Naive thymus-derived CD8-positive, alpha-beta T cell (primary cell): ENCODE data around the gene NINL. TPM values are rescaled to one million over a fixed set of nuclear protein-coding genes. Genes with fewer than 3 reads are reported as not detected.

Source experiments
- ATAC-seq, 2 donors: fragments of 150-1000 bp; cut with Tn5 transposase in 1 of 2; sonication (Bioruptor Pico), chemical (Tn5 transposase) in 1 of 2; 1 replicate in 1 of 2; 2 replicates in 1 of 2; pipeline ENCODE4 v1.10.0; 2021; ENCODE audit warnings: mild to moderate bottlenecking in 2 of 2, moderate library complexity in 2 of 2
- POLR2A ChIA-PET: fragments of 350-600 bp; sonication (Branson Sonifier 250); formaldehyde crosslinking; loops from one replicate; lab custom pipeline; 2021; ENCODE audit warnings: antibody characterized with exemption; lab: Charles Lee
- DNase-seq, 10 donors: peaks; one replicate each; pipeline versions ENCODE4 v3.0.0 to v3.0.0-alpha.2; 2020 to 2022
- H3K27ac Mint-ChIP-seq, 10 donors: one replicate each; pipeline ENCODE4 v1.8.0; 2020 to 2022; ENCODE audit warnings: mild to moderate bottlenecking in 10 of 10, mixed read lengths in 10 of 10, moderate library complexity in 4 of 10, inconsistent platforms in 1 of 10
- H3K27me3 Mint-ChIP-seq, 5 donors: one replicate each; pipeline ENCODE4 v1.8.0; 2021 to 2022; ENCODE audit warnings: mixed read lengths in 5 of 5
- H3K36me3 Mint-ChIP-seq, 3 donors: one replicate each; pipeline ENCODE4 v1.8.0; 2020 to 2022; ENCODE audit warnings: mixed read lengths in 3 of 3, mild to moderate bottlenecking in 2 of 3, inconsistent platforms in 1 of 3
- H3K4me1 Mint-ChIP-seq, 4 donors: one replicate each; pipeline ENCODE4 v1.8.0; 2021 to 2022; ENCODE audit warnings: mixed read lengths in 4 of 4
- H3K4me3 Mint-ChIP-seq, 10 donors: one replicate each; pipeline ENCODE4 v1.8.0; 2020 to 2022; ENCODE audit warnings: mild to moderate bottlenecking in 10 of 10, mixed read lengths in 10 of 10, moderate library complexity in 6 of 10, inconsistent platforms in 1 of 10
- H3K9me3 Mint-ChIP-seq, 9 donors: one replicate each; pipeline ENCODE4 v1.8.0; 2020 to 2022; ENCODE audit warnings: mixed read lengths in 9 of 9, mild to moderate bottlenecking in 3 of 9, inconsistent platforms in 1 of 9, moderate library complexity in 1 of 9
- polyA plus RNA-seq, 3 donors: library from polyadenylated mRNA; unstranded; fragments of 300-500 nt; fragmentation: Illumina TruSeq; gene quantifications; one replicate each; pipeline ENCODE4 v1.2.3, GENCODE V29; 2021
- total RNA-seq, 8 experiments: library from RNA in 2 of 8; stranded (reverse) in 2 of 8; gene quantifications; one replicate each; pipeline ENCODE4 v1.2.3 and lab custom pipeline; 2021 to 2026

The NINL gene
- total and polyA plus RNA-seq, 5 experiments from 2014 or later = 0.21 to 6.8 (median 0.96) TPM

GRCh38 chr20:25547999-25548398 lies 37.3 kb downstream of the NINL start:
- Mint-ChIP-seq H3K27ac (peak overlapping the region in 1 of 10 donors; percentile 22), H3K27me3 (no peaks in the 10 kb centered on the region), H3K4me3 (no peak overlapping the region), H3K36me3 (no peaks in the 10 kb centered on the region), H3K4me1 (peaks cover 0 to 2% (median 0%) of the 10 kb centered on the region in 4 donors), H3K9me3 (no peaks in the 10 kb centered on the region)
- ATAC-seq (no peak), DNase-seq (no peak)
- POLR2A ChIA-PET = no interaction called here

- POLR2A ChIA-PET = no interaction called here
- Mint-ChIP-seq H3K4me1 (peaks cover 0 to 5% (median under 1%) of the 10 kb centered on the region in 4 donors), H3K27ac (peak overlapping the region in 1 of 10 donors; percentile 40), H3K4me3 (no peak overlapping the region), H3K27me3 (no peaks in the 10 kb centered on the region), H3K9me3 (no peaks in the 10 kb centered on the region), H3K36me3 (no peaks in the 10 kb centered on the region)
- no peak for DNase-seq
- no peak for ATAC-seq
Measured at GRCh38 chr20:25547063-25547462, 38.3 kb downstream of the NINL start.

GRCh38 chr20:25546048-25546447 lies 39.3 kb downstream of the NINL start:
- H3K4me3 Mint-ChIP-seq = no peak overlapping the region
- H3K36me3 Mint-ChIP-seq = no peaks in the 10 kb centered on the region
- ATAC-seq (no peak), DNase-seq (no peak)
- POLR2A ChIA-PET = no interaction called here
- peaks cover 0 to 10% (median 6%) of the 10 kb centered on the region in 4 donors for H3K4me1 Mint-ChIP-seq
- H3K27ac Mint-ChIP-seq = no peak overlapping the region
- no peaks in the 10 kb centered on the region for H3K27me3 Mint-ChIP-seq
- H3K9me3 Mint-ChIP-seq = no peaks in the 10 kb centered on the region

GRCh38 chr20:25545171-25545570 lies 40.2 kb downstream of the NINL start:
- H3K36me3 Mint-ChIP-seq = no peaks in the 10 kb centered on the region
- ATAC-seq (no peak), DNase-seq (no peak)
- POLR2A ChIA-PET = no interaction called here
- H3K4me1 Mint-ChIP-seq = peaks cover 0 to 10% (median 6%) of the 10 kb centered on the region in 4 donors
- H3K27ac Mint-ChIP-seq = peak overlapping the region in 1 of 10 donors; percentile 11
- no peaks in the 10 kb centered on the region for H3K9me3 Mint-ChIP-seq
- no peak overlapping the region for H3K4me3 Mint-ChIP-seq
- H3K27me3 Mint-ChIP-seq = no peaks in the 10 kb centered on the region

- Mint-ChIP-seq H3K27me3 (no peaks in the 10 kb centered on the region), H3K36me3 (no peaks in the 10 kb centered on the region), H3K4me1 (peaks cover 0 to 10% (median 6%) of the 10 kb centered on the region in 4 donors), H3K27ac (no peak overlapping the region), H3K9me3 (no peaks in the 10 kb centered on the region), H3K4me3 (no peak overlapping the region)
- POLR2A ChIA-PET = no interaction called here
- DNase-seq (no peak), ATAC-seq (no peak)
Measured at GRCh38 chr20:25544734-25545133, 40.6 kb downstream of the NINL start.

GRCh38 chr20:25544311-25544710 lies 41.0 kb downstream of the NINL start:
- ATAC-seq = no peak
- H3K4me1 Mint-ChIP-seq = peaks cover 0 to 10% (median 4%) of the 10 kb centered on the region in 4 donors

GRCh38 chr20:25543068-25543467 lies 42.3 kb downstream of the NINL start:
- DNase-seq (no peak), ATAC-seq (no peak)
- POLR2A ChIA-PET = no interaction called here
- peaks cover 0 to 10% (median 4%) of the 10 kb centered on the region in 4 donors for H3K4me1 Mint-ChIP-seq
- H3K9me3 Mint-ChIP-seq = no peaks in the 10 kb centered on the region
- no peaks in the 10 kb centered on the region for H3K27me3 Mint-ChIP-seq
- no peak overlapping the region for H3K27ac Mint-ChIP-seq
- H3K4me3 Mint-ChIP-seq = no peak overlapping the region
- no peaks in the 10 kb centered on the region for H3K36me3 Mint-ChIP-seq

More at GRCh38 chr20:25544311-25544710, 41.0 kb downstream of the NINL start:
- POLR2A ChIA-PET = no interaction called here
- no peaks in the 10 kb centered on the region for H3K27me3 Mint-ChIP-seq
- DNase-seq = no peak
- no peak overlapping the region for H3K27ac Mint-ChIP-seq
- H3K4me3 Mint-ChIP-seq = no peak overlapping the region
- no peaks in the 10 kb centered on the region for H3K36me3 Mint-ChIP-seq
- no peaks in the 10 kb centered on the region for H3K9me3 Mint-ChIP-seq

GRCh38 chr20:25541676-25542075 lies 43.7 kb downstream of the NINL start:
- Mint-ChIP-seq H3K4me3 (no peak overlapping the region), H3K27ac (peak overlapping the region in 1 of 10 donors; percentile 37), H3K9me3 (no peaks in the 10 kb centered on the region), H3K36me3 (peaks cover 0 to 4% (median 0%) of the 10 kb centered on the region in 3 donors), H3K4me1 (peaks cover 0 to 10% (median 4%) of the 10 kb centered on the region in 4 donors), H3K27me3 (no peaks in the 10 kb centered on the region)
- ATAC-seq (no peak), DNase-seq (no peak)
- POLR2A ChIA-PET = no interaction called here

GRCh38 chr20:25539742-25540672 lies 45.3 kb downstream of the NINL start:
- peaks cover 0 to 10% (median 4%) of the 10 kb centered on the region in 4 donors for H3K4me1 Mint-ChIP-seq
- no peak overlapping the region for H3K27ac Mint-ChIP-seq
- H3K4me3 Mint-ChIP-seq = no peak overlapping the region
- ATAC-seq = no peak
- peaks cover 0 to 3% (median 0%) of the 10 kb centered on the region in 5 donors for H3K27me3 Mint-ChIP-seq
- POLR2A ChIA-PET = no interaction called here
- H3K9me3 Mint-ChIP-seq = no peaks in the 10 kb centered on the region
- peaks cover 0 to 4% (median 0%) of the 10 kb centered on the region in 3 donors for H3K36me3 Mint-ChIP-seq
- no peak for DNase-seq

GRCh38 chr20:25538838-25539665 lies 46.3 kb downstream of the NINL start:
- DNase-seq (no peak), ATAC-seq (no peak)
- peaks cover 0 to 3% (median 0%) of the 10 kb centered on the region in 5 donors for H3K27me3 Mint-ChIP-seq
- peak overlapping the region in 1 of 10 donors; percentile 19 for H3K27ac Mint-ChIP-seq
- H3K4me3 Mint-ChIP-seq = no peak overlapping the region
- no peaks in the 10 kb centered on the region for H3K9me3 Mint-ChIP-seq
- POLR2A ChIA-PET = no interaction called here
- H3K4me1 Mint-ChIP-seq = peaks cover 0 to 10% (median 6%) of the 10 kb centered on the region in 4 donors
- peaks cover 0 to 4% (median 0%) of the 10 kb centered on the region in 3 donors for H3K36me3 Mint-ChIP-seq

GRCh38 chr20:25537890-25538289 lies 47.4 kb downstream of the NINL start:
- peaks cover 0 to 10% (median 6%) of the 10 kb centered on the region in 4 donors for H3K4me1 Mint-ChIP-seq
- H3K36me3 Mint-ChIP-seq = peaks cover 0 to 6% (median 0%) of the 10 kb centered on the region in 3 donors
- H3K27me3 Mint-ChIP-seq = peaks cover 0 to 3% (median 0%) of the 10 kb centered on the region in 5 donors
- ATAC-seq = no peak
- no peak for DNase-seq
- H3K4me3 Mint-ChIP-seq = no peak overlapping the region
- no peaks in the 10 kb centered on the region for H3K9me3 Mint-ChIP-seq
- no peak overlapping the region for H3K27ac Mint-ChIP-seq
- POLR2A ChIA-PET = no interaction called here

GRCh38 chr20:25535762-25536161 lies 49.6 kb downstream of the NINL start:
- POLR2A ChIA-PET = no interaction called here
- ATAC-seq (no peak), DNase-seq (no peak)
- Mint-ChIP-seq H3K9me3 (peaks cover 0 to 9% (median under 1%) of the 10 kb centered on the region in 9 donors), H3K27ac (no peak overlapping the region), H3K36me3 (peaks cover 0 to 9% (median 0%) of the 10 kb centered on the region in 3 donors), H3K27me3 (peaks cover 0 to 3% (median 0%) of the 10 kb centered on the region in 5 donors), H3K4me1 (peaks cover 0 to 3% (median 0%) of the 10 kb centered on the region in 4 donors), H3K4me3 (no peak overlapping the region)
